HepG2 (cell line): Measurements from ENCODE around the gene RNPS1. TPM values are rescaled to one million over a fixed set of nuclear protein-coding genes. Genes with fewer than 3 reads are reported as not detected.
A peak's percentile ranks its signal among the peaks of the same experiment; 100 is the strongest.

Experiments used
- AGO2 ChIP-seq: fragments of 200-400 bp; formaldehyde crosslinking; optimal IDR thresholded peaks from 2 replicates; pipeline ENCODE3; 2017; ENCODE audit warnings: mild to moderate bottlenecking, low read depth, low read length, moderate library complexity
- ASH2L ChIP-seq: fragments of 300-600, 200-600 bp; sonication (generic); IDR thresholded peaks from 2 replicates; pipeline ENCODE4 v1.7.0; 2017; ENCODE audit warnings: low read depth, mild to moderate bottlenecking, moderate library complexity, mixed read lengths, low read length; ENCODE audit not compliant: insufficient read length
- CERS6 ChIP-seq: sonication (generic); formaldehyde crosslinking; IDR thresholded peaks from 2 replicates; pipeline ENCODE4 v1.5.0; 2020; ENCODE audit warnings: missing genetic modification reagents
- CREB3 ChIP-seq: sonication (generic); formaldehyde crosslinking; IDR thresholded peaks from 2 replicates; pipeline ENCODE4 v1.5.0; 2020; ENCODE audit warnings: missing genetic modification reagents
- DMAP1 ChIP-seq: IDR thresholded peaks from 2 replicates; pipeline ENCODE4 v1.6.1; 2016
- JARID2 ChIP-seq: sonication (generic); formaldehyde crosslinking; IDR thresholded peaks from 2 replicates; pipeline ENCODE4 v1.8.1; 2023; ENCODE audit warnings: missing genetic modification reagents, inconsistent platforms; ENCODE audit not compliant: insufficient replicate concordance
- KMT2B ChIP-seq: IDR thresholded peaks from 2 replicates; pipeline ENCODE4 v1.6.1; 2016; ENCODE audit warnings: missing genetic modification reagents, missing compliant biosample characterization
- MBNL3 ChIP-seq: fragments of 250-450 bp; sonication (Bioruptor Pico); conservative IDR thresholded peaks from 2 replicates; pipeline ENCODE4 v1.8.0; 2022; ENCODE audit warnings: mild to moderate bottlenecking, inconsistent platforms
- NFATC3 ChIP-seq: sonication (generic); formaldehyde crosslinking; IDR thresholded peaks from 2 replicates; pipeline ENCODE4 v1.5.1; 2020; ENCODE audit warnings: mild to moderate bottlenecking, missing genetic modification reagents
- RAD21 ChIP-seq: fragments of 450-650 bp; formaldehyde crosslinking; IDR thresholded peaks from 2 replicates; pipeline ENCODE4 v1.5.0; 2020; ENCODE audit warnings: mild to moderate bottlenecking
- SMAD3 ChIP-seq: sonication (generic); formaldehyde crosslinking; IDR thresholded peaks from 2 replicates; pipeline ENCODE4 v1.4.0; 2020; ENCODE audit warnings: missing genetic modification reagents
- THAP7 ChIP-seq: sonication (generic); formaldehyde crosslinking; IDR thresholded peaks from 2 replicates; pipeline ENCODE4 v1.8.1; 2023; ENCODE audit warnings: mild to moderate bottlenecking, missing genetic modification reagents
- ZNF121 ChIP-seq: sonication (generic); formaldehyde crosslinking; IDR thresholded peaks from 2 replicates; pipeline ENCODE4 v1.5.0; 2020; ENCODE audit warnings: mild to moderate bottlenecking, missing genetic modification reagents
- ZNF232 ChIP-seq: sonication (generic); formaldehyde crosslinking; IDR thresholded peaks from 2 replicates; pipeline ENCODE4 v1.4.0; 2020; ENCODE audit warnings: missing genetic modification reagents, borderline replicate concordance
- ZNF24 ChIP-seq: fragments of 450-650 bp; IDR thresholded peaks from 2 replicates; pipeline ENCODE4 v1.6.1; 2017; ENCODE audit warnings: antibody characterized with exemption, mild to moderate bottlenecking
- ZNF513 ChIP-seq: sonication (generic); formaldehyde crosslinking; conservative IDR thresholded peaks from 2 replicates; pipeline ENCODE4 v1.5.0; 2020; ENCODE audit warnings: missing genetic modification reagents
- ZNF563 ChIP-seq: sonication (generic); formaldehyde crosslinking; IDR thresholded peaks from 2 replicates; pipeline ENCODE4 v1.8.0; 2022; ENCODE audit warnings: mild to moderate bottlenecking, moderate library complexity, missing genetic modification reagents
- ZNF564 ChIP-seq: sonication (generic); formaldehyde crosslinking; IDR thresholded peaks from 2 replicates; pipeline ENCODE4 v1.8.1; 2023; ENCODE audit warnings: mild to moderate bottlenecking, missing genetic modification reagents
- ZNF749 ChIP-seq: sonication (generic); formaldehyde crosslinking; IDR thresholded peaks from 2 replicates; pipeline ENCODE4 v1.8.0; 2022; ENCODE audit warnings: mild to moderate bottlenecking, missing genetic modification reagents, moderate library complexity, borderline replicate concordance
- ZNF784 ChIP-seq: sonication (generic); formaldehyde crosslinking; IDR thresholded peaks from 2 replicates; pipeline ENCODE4 v1.5.1; 2020; ENCODE audit warnings: missing genetic modification reagents, mild to moderate bottlenecking, borderline replicate concordance
- ZSCAN12 ChIP-seq: sonication (generic); formaldehyde crosslinking; IDR thresholded peaks from 2 replicates; pipeline ENCODE4 v1.9.0; 2021; ENCODE audit warnings: mild to moderate bottlenecking, missing genetic modification reagents
- ZSCAN20 ChIP-seq: sonication (generic); formaldehyde crosslinking; IDR thresholded peaks from 2 replicates; pipeline ENCODE4 v1.4.0; 2020; ENCODE audit warnings: missing genetic modification reagents, mild to moderate bottlenecking, borderline replicate concordance
- polyA plus RNA-seq, 8 experiments: library from polyadenylated mRNA; depleted of rRNA in 3 of 8; stranded (reverse) in 7 of 8; unstranded in 1 of 8; fragments of >200 nt; fragmentation: Illumina TruSeq in 4 of 8; extraction: Trizol in 4 of 8; gene quantifications; 2 replicates each; pipeline versions ENCODE4 v1.2.1 to v1.2.3, GENCODE V29; 2011 to 2016; ENCODE audit warnings: low read depth in 4 of 8, missing spikeins in 1 of 8, mixed read lengths in 1 of 8; ENCODE audit not compliant: insufficient read depth in 1 of 8
- total RNA-seq, 5 experiments: library from RNA; depleted of rRNA; stranded (reverse); fragments of >200 nt; fragmentation: Illumina TruSeq; extraction: Trizol; gene quantifications; 2 replicates each; pipeline ENCODE4 v1.2.3, GENCODE V29; 2016; ENCODE audit warnings: low read depth in 1 of 5

RNPS1 gene
- total and polyA plus RNA-seq, 2 of the 13 experiments (the other 11 are each of a cell fraction or from before 2014, with no cell fraction given) = 126 to 133 TPM

GRCh38 chr16:2223942-2224486 is 43.9 kb downstream of the RNPS1 start (continued):
- TF ChIP-seq ZNF564 (CRISPR knock-in tag) (0 out of 2 replicates have a peak, but pooled peaks have one; percentile 15), ASH2L (peak; percentile 10), AGO2 (peak; percentile 70), ZSCAN20 (CRISPR knock-in tag) (0 out of 2 replicates have a peak, but pooled peaks have one; percentile 81), CERS6 (CRISPR knock-in tag) (no peak), THAP7 (no peak), DMAP1 (CRISPR knock-in tag) (0 out of 2 replicates have a peak, but pooled peaks have one; percentile 5), NFATC3 (CRISPR knock-in tag) (0 out of 2 replicates have a peak, but pooled peaks have one; percentile 18), JARID2 (CRISPR knock-in tag) (no peak), ZNF784 (CRISPR knock-in tag) (0 out of 2 replicates have a peak, but pooled peaks have one; percentile 21), SMAD3 (0 out of 2 replicates have a peak, but pooled peaks have one; percentile 25), ZNF749 (CRISPR knock-in tag) (0 out of 2 replicates have a peak, but pooled peaks have one; percentile 8), ZNF232 (CRISPR knock-in tag) (0 out of 2 replicates have a peak, but pooled peaks have one; percentile 1), ZNF563 (CRISPR knock-in tag) (peak; percentile 1; the same call in 1 of the 2 replicates), RAD21 (CRISPR knock-in tag) (peak; percentile 19; the same call in 1 of the 2 replicates), ZNF24 (no peak), ZSCAN12 (0 out of 2 replicates have a peak, but pooled peaks have one; percentile 5), ZNF121 (peak; percentile 97), KMT2B (CRISPR knock-in tag) (0 out of 2 replicates have a peak, but pooled peaks have one; percentile 15), MBNL3 (no peak), CREB3 (0 out of 2 replicates have a peak, but pooled peaks have one; percentile 26), ZNF513 (CRISPR knock-in tag) (0 out of 2 replicates have a peak, but pooled peaks have one; percentile 10)
